ENCODE results near the gene ADGRL1.
"Not testable (repeated sequence)": the region's sequence is repeated elsewhere in the genome, so short reads cannot be mapped to it uniquely, and the experiment has no call there.

Gene ADGRL1

GRCh38 chr19:14243718-14244117 is 37.7 kb upstream of the ADGRL1 start:
- H4K8ac ChIP-seq (ENCODE audit: low read length); H3K9me3 ChIP-seq (ENCODE audit: control insufficient read depth, low read length); H3K14ac ChIP-seq (ENCODE audit: low read length in 2 of 2); H3K27ac ChIP-seq (ENCODE audit: low read length, poor library complexity, severe bottlenecking); H3K79me1 ChIP-seq (replicated peaks; ENCODE audit: low read length, poor library complexity, severe bottlenecking); H3K4me1 ChIP-seq (ENCODE audit: control insufficient read depth, insufficient read depth, low read depth, low read length); H2BK5ac ChIP-seq (ENCODE audit: low read depth, low read length, poor library complexity, severe bottlenecking); H3K36me3 ChIP-seq (ENCODE audit: control insufficient read depth in 1 of 2, insufficient read depth in 2 of 2, low read depth in 1 of 2, low read length in 2 of 2); H3K23ac ChIP-seq (ENCODE audit: low read length in 2 of 2); H2AK5ac ChIP-seq (ENCODE audit: low read length, severe bottlenecking); DNase-seq; H2BK12ac ChIP-seq (ENCODE audit: low read length in 2 of 2); H3K9ac ChIP-seq (ENCODE audit: low read length); H3K4me3 ChIP-seq (ENCODE audit: insufficient read depth in 1 of 2, low read depth in 1 of 2, low read length in 2 of 2); H3K4ac ChIP-seq (ENCODE audit: low read depth in 1 of 2, low read length in 2 of 2); H2AFZ ChIP-seq (ENCODE audit: low read depth, low read length); H3K27me3 ChIP-seq (ENCODE audit: control insufficient read depth in 1 of 2, insufficient read depth in 1 of 2, low read length in 2 of 2); H3K4me2 ChIP-seq (ENCODE audit: low read length, poor library complexity, severe bottlenecking); H3K18ac ChIP-seq (ENCODE audit: low read depth in 1 of 2, low read length in 2 of 2); H2BK15ac ChIP-seq (ENCODE audit: low read depth, poor library complexity, severe bottlenecking); H2BK120ac ChIP-seq (ENCODE audit: low read depth, low read length): not testable (repeated sequence)
- peak overlapping the region; percentile 7 for H4K91ac ChIP-seq (ENCODE audit: low read length)
- 98% methylated on average over 10 of the region's 12 CpGs for WGBS

- Histone ChIP-seq H2BK15ac (ENCODE audit: low read depth, poor library complexity, severe bottlenecking) (no peak overlapping the region), H3K18ac (ENCODE audit: low read depth in 1 of 2, low read length in 2 of 2) (no peak overlapping the region), H2BK5ac (ENCODE audit: low read depth, low read length, poor library complexity, severe bottlenecking) (no peak overlapping the region), H4K91ac (ENCODE audit: low read length) (no peak overlapping the region), H3K14ac (ENCODE audit: low read length in 2 of 2) (no peak overlapping the region), H3K9ac (ENCODE audit: low read length) (no peak overlapping the region), H3K4me2 (ENCODE audit: low read length, poor library complexity, severe bottlenecking) (no peak overlapping the region), H3K79me1 (replicated peaks; ENCODE audit: low read length, poor library complexity, severe bottlenecking) (no peaks in the 10 kb centered on the region), H3K4me1 (ENCODE audit: control insufficient read depth, insufficient read depth, low read depth, low read length) (no peaks in the 10 kb centered on the region), H3K27me3 (ENCODE audit: control insufficient read depth in 1 of 2, insufficient read depth in 1 of 2, low read length in 2 of 2) (peaks cover 0 to 8% of the 10 kb centered on the region in 2 experiments), H3K4ac (ENCODE audit: low read depth in 1 of 2, low read length in 2 of 2) (no peak overlapping the region), H3K4me3 (ENCODE audit: insufficient read depth in 1 of 2, low read depth in 1 of 2, low read length in 2 of 2) (no peak overlapping the region), H3K23ac (ENCODE audit: low read length in 2 of 2) (no peak overlapping the region), H4K8ac (ENCODE audit: low read length) (no peak overlapping the region), H2AK5ac (ENCODE audit: low read length, severe bottlenecking) (no peak overlapping the region), H2BK120ac (ENCODE audit: low read depth, low read length) (no peak overlapping the region), H2AFZ (ENCODE audit: low read depth, low read length) (no peak overlapping the region), H2BK12ac (ENCODE audit: low read length in 2 of 2) (no peak overlapping the region), H3K27ac (ENCODE audit: low read length, poor library complexity, severe bottlenecking) (no peak overlapping the region), H3K36me3 (ENCODE audit: control insufficient read depth in 1 of 2, insufficient read depth in 2 of 2, low read depth in 1 of 2, low read length in 2 of 2) (no peaks in the 10 kb centered on the region), H3K9me3 (ENCODE audit: control insufficient read depth, low read length) (peaks cover 7% of the 10 kb centered on the region)
- no peak for DNase-seq
- 79% methylated on average over 4 of the region's 5 CpGs for WGBS
These were observed 31.3 kb upstream of the ADGRL1 start for GRCh38 chr19:14237014-14237941.

GRCh38 chr19:14232945-14233344 is 27.0 kb upstream of the ADGRL1 start:
- not testable (repeated sequence) for H3K4me2 ChIP-seq (ENCODE audit: low read length, poor library complexity, severe bottlenecking); H2BK12ac ChIP-seq (ENCODE audit: low read length in 2 of 2); H2AK5ac ChIP-seq (ENCODE audit: low read length, severe bottlenecking); DNase-seq; H3K36me3 ChIP-seq (ENCODE audit: control insufficient read depth in 1 of 2, insufficient read depth in 2 of 2, low read depth in 1 of 2, low read length in 2 of 2); H3K27ac ChIP-seq (ENCODE audit: low read length, poor library complexity, severe bottlenecking); H3K18ac ChIP-seq (ENCODE audit: low read depth in 1 of 2, low read length in 2 of 2); H3K9ac ChIP-seq (ENCODE audit: low read length); H3K79me1 ChIP-seq (replicated peaks; ENCODE audit: low read length, poor library complexity, severe bottlenecking); H2BK15ac ChIP-seq (ENCODE audit: low read depth, poor library complexity, severe bottlenecking); H2BK5ac ChIP-seq (ENCODE audit: low read depth, low read length, poor library complexity, severe bottlenecking); H4K8ac ChIP-seq (ENCODE audit: low read length); H3K4me3 ChIP-seq (ENCODE audit: insufficient read depth in 1 of 2, low read depth in 1 of 2, low read length in 2 of 2); H2BK120ac ChIP-seq (ENCODE audit: low read depth, low read length); H3K4ac ChIP-seq (ENCODE audit: low read depth in 1 of 2, low read length in 2 of 2); H2AFZ ChIP-seq (ENCODE audit: low read depth, low read length); H3K27me3 ChIP-seq (ENCODE audit: control insufficient read depth in 1 of 2, insufficient read depth in 1 of 2, low read length in 2 of 2); H3K9me3 ChIP-seq (ENCODE audit: control insufficient read depth, low read length); H3K23ac ChIP-seq (ENCODE audit: low read length in 2 of 2); H3K4me1 ChIP-seq (ENCODE audit: control insufficient read depth, insufficient read depth, low read depth, low read length); H4K91ac ChIP-seq (ENCODE audit: low read length); H3K14ac ChIP-seq (ENCODE audit: low read length in 2 of 2)
- 89% methylated on average over 3 of the region's 4 CpGs for WGBS

- WGBS: 74% methylated on average over 10 of the region's 17 CpGs
These were observed 22.6 kb upstream of the ADGRL1 start for GRCh38 chr19:14228446-14229071.

More at GRCh38 chr19:14228446-14229071, 22.6 kb upstream of the ADGRL1 start:
- H2AK5ac ChIP-seq (ENCODE audit: low read length, severe bottlenecking); H3K27ac ChIP-seq (ENCODE audit: low read length, poor library complexity, severe bottlenecking); H3K79me1 ChIP-seq (replicated peaks; ENCODE audit: low read length, poor library complexity, severe bottlenecking); DNase-seq; H2BK5ac ChIP-seq (ENCODE audit: low read depth, low read length, poor library complexity, severe bottlenecking); H2AFZ ChIP-seq (ENCODE audit: low read depth, low read length); H2BK120ac ChIP-seq (ENCODE audit: low read depth, low read length); H4K91ac ChIP-seq (ENCODE audit: low read length); H3K4me2 ChIP-seq (ENCODE audit: low read length, poor library complexity, severe bottlenecking); H4K8ac ChIP-seq (ENCODE audit: low read length); H3K23ac ChIP-seq (ENCODE audit: low read length in 2 of 2); H3K14ac ChIP-seq (ENCODE audit: low read length in 2 of 2); H2BK12ac ChIP-seq (ENCODE audit: low read length in 2 of 2); H3K27me3 ChIP-seq (ENCODE audit: control insufficient read depth in 1 of 2, insufficient read depth in 1 of 2, low read length in 2 of 2); H3K36me3 ChIP-seq (ENCODE audit: control insufficient read depth in 1 of 2, insufficient read depth in 2 of 2, low read depth in 1 of 2, low read length in 2 of 2); H3K18ac ChIP-seq (ENCODE audit: low read depth in 1 of 2, low read length in 2 of 2); H3K4ac ChIP-seq (ENCODE audit: low read depth in 1 of 2, low read length in 2 of 2); H2BK15ac ChIP-seq (ENCODE audit: low read depth, poor library complexity, severe bottlenecking); H3K9me3 ChIP-seq (ENCODE audit: control insufficient read depth, low read length); H3K4me1 ChIP-seq (ENCODE audit: control insufficient read depth, insufficient read depth, low read depth, low read length): not testable (repeated sequence)
- Histone ChIP-seq H3K9ac (ENCODE audit: low read length) (peak overlapping the region; percentile 32), H3K4me3 (ENCODE audit: insufficient read depth in 1 of 2, low read depth in 1 of 2, low read length in 2 of 2) (peak overlapping the region in 1 of 2 experiments; percentile 33)

Measured in mesenchymal stem cell (in vitro differentiated cells and primary cell).